Ascending aorta (tissue), 2 donors: ENCODE results near the gene INTS15. TPM values are rescaled to one million over a fixed set of nuclear protein-coding genes. Genes with fewer than 3 reads are reported as not detected.

Experiments used
- DNase-seq, 2 donors: peaks; one replicate each; pipeline ENCODE4 v3.0.0-alpha.2; 2019; ENCODE audit warnings: low spot score in 2 of 2
- H3K27ac ChIP-seq, 2 donors: fragments of 200-600 bp; sonication (generic); one replicate each; pipeline ENCODE4 v1.5.1; 2016 to 2017; ENCODE audit warnings: mild to moderate bottlenecking in 1 of 2
- H3K27me3 ChIP-seq: fragments of 200-600 bp; sonication (generic); one replicate; pipeline ENCODE4 v1.5.1; 2017
- H3K36me3 ChIP-seq, 2 donors: fragments of 200-600 bp; sonication (generic); one replicate each; pipeline ENCODE4 v1.5.1; 2016
- H3K4me1 ChIP-seq, 2 donors: fragments of 200-600 bp; sonication (generic); one replicate each; pipeline ENCODE4 v1.5.1; 2016 to 2017; ENCODE audit warnings: mild to moderate bottlenecking in 1 of 2
- H3K4me3 ChIP-seq, 2 donors: fragments of 200-600 bp; sonication (generic); one replicate each; pipeline ENCODE4 v1.5.1; 2016 to 2017; ENCODE audit warnings: mild to moderate bottlenecking in 1 of 2
- H3K9me3 ChIP-seq, 2 donors: fragments of 200-600 bp; sonication (generic); one replicate each; pipeline ENCODE4 v1.5.1; 2016
- CTCF ChIP-seq, 3 experiments: fragments of 200-600 bp in 2 of 3; fragments of 450-650 bp in 1 of 3; sonication (generic) in 2 of 3; IDR thresholded peaks; one replicate each; pipeline ENCODE4 v1.5.1; 2016 to 2019; ENCODE audit warnings: antibody characterized with exemption in 3 of 3, mild to moderate bottlenecking in 1 of 3, moderate library complexity in 1 of 3
- intact Hi-C: fragments of 100-400 bp; cut with DNase I; formaldehyde crosslinking; loops from one replicate; pipeline ENCODE4 v1.15.1; 2023
- total RNA-seq: library from RNA; depleted of rRNA; stranded (reverse); fragments of >200 nt; gene quantifications from one replicate; pipeline ENCODE4 v1.1.0, GENCODE V29; 2016

Gene INTS15
- total RNA-seq, 1 donor from 2014 or later, result 15.2 TPM

- peaks cover 64 to 88% of the 10 kb centered on the region in 2 donors for H3K36me3 ChIP-seq
Measured at GRCh38 chr7:6647541-6647940, 57.7 kb downstream of the INTS15 start.

GRCh38 chr7:6648066-6648814, 58.4 kb downstream of the INTS15 start:
- H3K27ac ChIP-seq, result no peak overlapping the region
- peaks cover 61 to 86% of the 10 kb centered on the region in 2 donors for H3K36me3 ChIP-seq
- intact Hi-C loops, result no loop called here
- no peak for TF ChIP-seq CTCF (IDR thresholded peaks at IDR 0.05)
- H3K9me3 ChIP-seq, result peaks cover 0 to 5% of the 10 kb centered on the region in 2 donors
- no peaks in the 10 kb centered on the region for H3K27me3 ChIP-seq
- H3K4me1 ChIP-seq, result no peaks in the 10 kb centered on the region
- DNase-seq, result no peak
- no peak overlapping the region for H3K4me3 ChIP-seq

More at GRCh38 chr7:6647541-6647940, 57.7 kb downstream of the INTS15 start:
- Histone ChIP-seq H3K4me3 (no peak overlapping the region), H3K9me3 (peaks cover 0 to 5% of the 10 kb centered on the region in 2 donors), H3K27ac (no peak overlapping the region), H3K27me3 (no peaks in the 10 kb centered on the region), H3K4me1 (no peaks in the 10 kb centered on the region)
- intact Hi-C loops, result no loop called here
- DNase-seq, result no peak
- TF ChIP-seq CTCF (IDR thresholded peaks at IDR 0.05), result no peak

GRCh38 chr7:6648815-6649104, 58.9 kb downstream of the INTS15 start:
- DNase-seq, result no peak
- Histone ChIP-seq H3K27me3 (no peaks in the 10 kb centered on the region), H3K4me1 (no peaks in the 10 kb centered on the region), H3K36me3 (peaks cover 56 to 82% of the 10 kb centered on the region in 2 donors), H3K4me3 (no peak overlapping the region), H3K9me3 (peaks cover 0 to 5% of the 10 kb centered on the region in 2 donors), H3K27ac (no peak overlapping the region)
- intact Hi-C loops, result no loop called here
- TF ChIP-seq CTCF (IDR thresholded peaks at IDR 0.05), result no peak

- Histone ChIP-seq H3K9me3 (peaks cover 0 to 5% of the 10 kb centered on the region in 2 donors), H3K4me1 (no peaks in the 10 kb centered on the region), H3K27ac (no peak overlapping the region), H3K4me3 (no peak overlapping the region), H3K36me3 (peaks cover 54 to 80% of the 10 kb centered on the region in 2 donors), H3K27me3 (no peaks in the 10 kb centered on the region)
- DNase-seq, result no peak
- no peak for TF ChIP-seq CTCF (IDR thresholded peaks at IDR 0.05)
- intact Hi-C loops, result no loop called here
Measured at GRCh38 chr7:6649241-6649961, 59.6 kb downstream of the INTS15 start.

- H3K9me3 ChIP-seq, result peaks cover 0 to 5% of the 10 kb centered on the region in 2 donors
Measured at GRCh38 chr7:6650086-6650485, 60.3 kb downstream of the INTS15 start.

More at GRCh38 chr7:6650086-6650485, 60.3 kb downstream of the INTS15 start:
- intact Hi-C loops, result no loop called here
- DNase-seq, result no peak
- Histone ChIP-seq H3K36me3 (peaks cover 54 to 80% of the 10 kb centered on the region in 2 donors), H3K27ac (no peak overlapping the region), H3K4me1 (no peaks in the 10 kb centered on the region), H3K4me3 (no peak overlapping the region), H3K27me3 (no peaks in the 10 kb centered on the region)
- TF ChIP-seq CTCF (IDR thresholded peaks at IDR 0.05), result no peak
